Smooth muscle cell of the coronary artery (primary cell): Measurements from ENCODE around the gene ETDC. TPM values are rescaled to one million over a fixed set of nuclear protein-coding genes. Genes with fewer than 3 reads are reported as not detected.

Experiments
- total RNA-seq: library from RNA; depleted of rRNA; stranded (reverse); fragments of >200 nt; gene quantifications from 2 replicates; pipeline ENCODE4 v1.2.3, GENCODE V29; 2014; ENCODE audit warnings: low replicate concordance

The ETDC gene
- not detected in 2 replicates for total RNA-seq

GRCh38 chrX:135309430-135309923 is at the start of gene ETDC:
Gene ETDC, plus strand, starts transcription at chrX:135309480. Its CDS starts 0 bp downstream, at chrX:135309480.

Other genes starting within 250 kb of the ETDC start
- 0.59 and 0.68 TPM in 2 replicates for gene SMIM10L2B, start 210.8 kb upstream of the ETDC start, total RNA-seq
- gene ETDB, start 189.0 kb upstream of the ETDC start, total RNA-seq = not detected in 2 replicates
- not detected in 2 replicates for gene CT55, start 138.1 kb upstream of the ETDC start, total RNA-seq
- not detected in 2 replicates for gene ETDA, start 57.4 kb upstream of the ETDC start, total RNA-seq
- gene ZNF75D, start 34.6 kb downstream of the ETDC start, total RNA-seq = 4.9 and 5.1 TPM in 2 replicates
- gene ZNF449, start 35.3 kb downstream of the ETDC start, total RNA-seq = 3.3 and 7.8 TPM in 2 replicates
- 0.08 and 0.35 TPM in 2 replicates for gene SMIM10L2A, start 112.5 kb downstream of the ETDC start, total RNA-seq
- gene INTS6L, start 211.2 kb downstream of the ETDC start, total RNA-seq = 2.3 and 3.5 TPM in 2 replicates